GM20000 (cell line): ENCODE results near the gene EXOSC3.
"Not testable (repeated sequence)": the region's sequence is repeated elsewhere in the genome, so short reads cannot be mapped to it uniquely, and the experiment has no call there.

Experiments used
- DNase-seq: peaks from one replicate; pipeline ENCODE4 v3.0.0; 2012; ENCODE audit warnings: low spot score
- CTCF ChIP-seq: IDR thresholded peaks from 2 replicates; pipeline ENCODE4 v1.5.1; 2012; ENCODE audit warnings: mild to moderate bottlenecking, control low read depth; ENCODE audit errors: extremely low read depth, missing control alignments

EXOSC3 gene

GRCh38 chr9:37752642-37753488 is 32.0 kb downstream of the EXOSC3 start:
- no peak for DNase-seq
- no peak for TF ChIP-seq CTCF

GRCh38 chr9:37752112-37752511 is 32.8 kb downstream of the EXOSC3 start:
- DNase-seq: not testable (repeated sequence)

- not testable (repeated sequence) for DNase-seq
Observed at GRCh38 chr9:37751704-37752103, 33.2 kb downstream of the EXOSC3 start.

- no peak for DNase-seq
- no peak for TF ChIP-seq CTCF
Observed at GRCh38 chr9:37751186-37751585, 33.7 kb downstream of the EXOSC3 start.

- TF ChIP-seq CTCF: no peak
- DNase-seq: no peak
Observed at GRCh38 chr9:37749129-37749528, 35.7 kb downstream of the EXOSC3 start.

- peak; percentile 89 for DNase-seq
- peak; percentile 98 for TF ChIP-seq CTCF
Observed at GRCh38 chr9:37747271-37747753, 37.6 kb downstream of the EXOSC3 start.

- no peak for TF ChIP-seq CTCF
- no peak for DNase-seq
Observed at GRCh38 chr9:37746448-37747270, 38.2 kb downstream of the EXOSC3 start.

- TF ChIP-seq CTCF: no peak
- no peak for DNase-seq
Observed at GRCh38 chr9:37745970-37746369, 38.9 kb downstream of the EXOSC3 start.
